Posterior cingulate gyrus (tissue), 11 donors: ENCODE measurements around the gene RGR.

Experiments used
- DNase-seq, 10 donors: peaks; one replicate each; pipeline versions ENCODE4 v3.0.0 to v3.0.0-alpha.2; 2020 to 2021; ENCODE audit warnings: mixed read lengths in 3 of 10
- intact Hi-C: fragments of 100-400 bp; cut with DNase I; formaldehyde crosslinking; loops from one replicate; pipeline ENCODE4 v1.15.1; 2023

The RGR gene, protein sequence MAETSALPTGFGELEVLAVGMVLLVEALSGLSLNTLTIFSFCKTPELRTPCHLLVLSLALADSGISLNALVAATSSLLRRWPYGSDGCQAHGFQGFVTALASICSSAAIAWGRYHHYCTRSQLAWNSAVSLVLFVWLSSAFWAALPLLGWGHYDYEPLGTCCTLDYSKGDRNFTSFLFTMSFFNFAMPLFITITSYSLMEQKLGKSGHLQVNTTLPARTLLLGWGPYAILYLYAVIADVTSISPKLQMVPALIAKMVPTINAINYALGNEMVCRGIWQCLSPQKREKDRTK

DNA sequence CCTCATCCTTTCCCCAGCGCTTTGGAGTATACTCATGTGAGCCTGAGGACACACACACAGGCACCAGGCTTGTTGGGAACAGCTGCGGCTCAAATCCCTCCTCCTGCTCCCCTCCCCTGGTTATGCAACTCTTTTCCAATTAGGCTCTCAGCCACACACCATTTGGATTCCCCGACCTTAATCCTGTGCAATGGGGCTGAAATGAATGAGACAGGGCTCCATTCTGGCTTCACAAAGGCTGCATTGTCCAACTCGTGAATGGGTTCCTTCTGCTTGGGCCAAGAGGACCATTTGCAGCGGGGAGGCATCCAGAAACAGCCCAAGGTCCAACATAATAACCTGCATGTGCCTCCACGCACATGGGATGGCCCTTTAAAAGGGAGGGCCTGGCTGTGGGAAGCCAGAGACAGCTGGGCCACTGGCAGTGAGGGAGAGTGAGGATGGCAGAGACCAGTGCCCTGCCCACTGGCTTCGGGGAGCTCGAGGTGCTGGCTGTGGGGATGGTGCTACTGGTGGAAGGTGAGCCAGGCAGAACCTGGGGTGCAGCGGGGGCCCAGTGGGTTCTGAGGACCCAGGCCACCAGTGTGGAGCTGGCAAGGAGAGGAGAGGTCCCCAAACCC lies at the start of gene RGR:
TSS of gene RGR (plus strand) at position 403 of the 620 bp plus-strand sequence. CDS start at position 441, 38 bp downstream.
- intact Hi-C loops: no loop called here
- DNase-seq: peak; percentile 77 to 98 (median 88)

DNA sequence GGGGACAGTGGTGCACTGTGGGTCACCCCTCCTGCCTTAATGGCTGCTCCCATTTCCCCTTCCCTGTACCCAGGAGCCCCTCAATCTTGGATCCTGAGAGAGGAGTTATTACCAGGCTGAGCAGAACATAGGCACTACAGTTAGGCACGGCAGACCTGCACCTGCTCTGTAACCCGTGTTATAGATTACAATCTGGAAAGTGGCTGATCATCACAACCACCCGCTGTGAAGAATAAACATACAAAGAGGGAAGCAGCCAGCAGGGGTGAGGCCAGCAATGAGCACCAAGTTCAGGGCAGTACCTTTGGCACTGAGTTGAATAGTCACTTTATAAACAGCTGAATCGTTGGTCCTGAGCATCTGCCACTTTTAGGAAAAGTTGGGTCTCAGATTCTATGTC lies 48.8 kb upstream of the RGR start:
- intact Hi-C loops: no loop called here
- DNase-seq: peak in 1 of 10 donors; percentile 24

DNA sequence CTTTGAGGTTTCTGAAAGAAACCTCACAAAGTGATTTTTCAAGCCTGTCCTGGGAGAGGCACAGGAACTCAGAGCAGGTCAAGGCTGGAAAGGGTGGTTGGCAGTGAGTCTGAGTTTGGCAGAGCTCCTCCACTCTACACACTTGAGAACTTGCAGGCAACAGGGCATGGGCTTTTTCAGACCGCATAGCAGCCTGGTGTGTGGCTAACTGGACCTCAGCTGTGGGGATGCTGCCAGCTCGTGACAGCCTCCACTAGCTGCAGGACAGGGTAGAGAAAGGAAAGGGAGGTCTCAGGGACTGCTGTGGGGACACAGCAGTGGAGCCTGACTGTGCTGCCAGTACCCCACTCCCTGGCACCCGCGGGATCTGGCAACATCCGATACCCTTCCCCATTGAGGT lies 47.9 kb upstream of the RGR start:
- intact Hi-C loops: no loop called here

DNA sequence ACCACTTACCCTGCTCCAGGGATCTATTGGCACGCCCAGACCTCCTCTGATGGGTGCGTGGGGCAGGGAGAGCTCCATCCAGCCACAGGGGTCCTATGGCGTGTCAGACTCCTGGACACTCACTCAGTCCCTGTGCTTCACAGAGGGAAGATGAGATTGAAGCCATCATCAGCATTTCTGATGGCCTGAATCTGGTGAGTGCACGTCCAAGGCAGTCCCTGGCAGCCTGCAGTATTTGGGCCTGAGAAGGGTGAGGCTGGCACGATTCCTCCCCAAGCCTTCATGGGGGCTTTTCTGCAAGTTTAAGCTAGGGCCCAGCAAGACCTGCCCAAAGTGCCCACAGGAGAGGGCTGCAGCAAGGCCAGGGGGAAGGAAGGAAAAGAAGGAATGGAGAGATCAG lies 47.2 kb upstream of the RGR start:
- intact Hi-C loops: no loop called here
- DNase-seq: peak in 2 of 10 donors; percentile 56 to 57

More for the DNA sequence above, 47.9 kb upstream of the RGR start:
- peak in 2 of 10 donors; percentile 72 to 79 for DNase-seq

DNA sequence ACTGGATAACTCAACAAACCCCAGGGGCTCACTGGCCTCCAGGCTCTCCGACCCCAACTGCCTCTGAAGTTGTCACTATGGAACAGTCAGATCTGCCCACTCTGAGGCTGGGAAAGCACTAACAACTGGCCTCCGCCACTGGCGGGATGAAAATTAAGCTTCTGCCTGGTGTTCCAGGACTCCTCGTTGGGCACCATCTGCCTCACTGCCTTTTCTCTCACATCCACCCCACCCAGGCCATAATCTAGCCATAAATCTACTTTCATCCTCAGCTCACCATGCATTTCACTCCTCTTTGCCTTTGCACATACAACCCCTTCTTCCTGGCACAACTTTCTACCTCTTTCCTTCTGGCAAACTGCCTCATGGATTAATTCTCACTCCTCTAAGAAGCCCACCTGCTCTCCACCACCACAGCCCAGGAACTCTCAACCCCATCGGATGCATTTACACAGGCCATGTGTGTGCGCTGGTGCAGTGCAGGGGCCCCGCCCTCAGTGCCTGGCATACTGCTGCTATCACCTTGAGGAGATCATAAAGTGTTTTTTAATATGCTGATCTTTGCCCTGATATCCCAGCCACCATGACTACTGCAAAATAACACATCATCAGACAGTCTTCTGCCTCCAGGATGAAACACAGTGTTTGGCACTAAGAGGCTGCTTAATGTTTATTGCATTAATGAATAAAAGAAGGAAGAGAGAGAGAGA lies 46.5 kb upstream of the RGR start:
- intact Hi-C loops: no loop called here
- DNase-seq: peak in 1 of 10 donors; percentile 28

DNA sequence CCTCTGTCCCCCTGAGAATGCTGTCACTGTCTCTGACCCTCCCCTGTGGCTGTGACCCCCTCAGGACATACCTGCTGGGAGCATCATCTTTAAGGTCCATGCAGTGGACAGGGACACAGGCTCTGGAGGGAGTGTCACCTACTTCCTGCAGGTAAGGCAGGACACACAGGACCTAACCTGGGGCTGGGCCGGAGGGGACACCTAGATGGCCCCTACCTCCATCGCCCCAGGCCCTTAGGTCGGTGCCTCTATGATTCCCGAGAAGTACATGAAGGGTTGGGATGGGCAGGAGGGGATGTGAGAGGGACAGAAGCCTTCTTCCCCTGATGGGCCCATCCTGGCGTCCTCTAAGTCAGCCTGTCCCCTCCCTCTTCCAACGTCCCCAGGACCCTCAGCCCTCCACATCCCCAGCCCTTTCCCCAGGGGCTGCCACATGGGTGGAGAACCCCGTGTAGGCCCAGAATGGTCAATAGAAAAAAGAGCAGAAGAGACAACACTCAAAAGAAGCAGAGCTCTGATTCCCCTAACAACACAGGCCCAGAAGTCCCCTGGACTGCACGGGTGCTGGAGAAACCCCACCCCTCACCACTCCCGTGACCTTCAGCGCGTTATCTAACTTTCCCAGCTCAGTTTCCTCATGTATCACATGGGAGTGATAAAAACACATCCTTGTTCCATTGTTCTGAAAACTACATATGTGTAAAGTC lies 44.2 kb upstream of the RGR start:
- intact Hi-C loops: no loop called here
- peak in 2 of 10 donors; percentile 40 to 61 for DNase-seq

DNA sequence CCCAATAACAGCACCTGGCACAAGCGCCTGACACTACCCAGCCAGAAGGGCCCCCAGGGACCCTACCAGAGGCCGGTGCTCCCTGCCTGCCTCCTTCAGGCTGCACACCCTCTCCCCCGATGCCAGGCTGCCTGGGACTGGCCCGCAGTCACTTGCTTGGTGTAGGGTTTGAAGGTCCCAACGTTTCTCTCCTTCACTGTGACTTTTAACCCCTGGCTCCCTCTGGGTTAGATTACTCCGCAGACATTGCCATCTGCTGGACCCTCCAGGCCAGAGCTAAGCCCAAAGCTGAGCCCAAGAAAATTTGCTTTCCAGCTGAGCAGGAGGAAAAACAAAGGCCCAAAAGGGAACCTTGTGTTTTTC lies 43.6 kb upstream of the RGR start:
- intact Hi-C loops: no loop called here
- DNase-seq: peak in 1 of 10 donors; percentile 20

DNA sequence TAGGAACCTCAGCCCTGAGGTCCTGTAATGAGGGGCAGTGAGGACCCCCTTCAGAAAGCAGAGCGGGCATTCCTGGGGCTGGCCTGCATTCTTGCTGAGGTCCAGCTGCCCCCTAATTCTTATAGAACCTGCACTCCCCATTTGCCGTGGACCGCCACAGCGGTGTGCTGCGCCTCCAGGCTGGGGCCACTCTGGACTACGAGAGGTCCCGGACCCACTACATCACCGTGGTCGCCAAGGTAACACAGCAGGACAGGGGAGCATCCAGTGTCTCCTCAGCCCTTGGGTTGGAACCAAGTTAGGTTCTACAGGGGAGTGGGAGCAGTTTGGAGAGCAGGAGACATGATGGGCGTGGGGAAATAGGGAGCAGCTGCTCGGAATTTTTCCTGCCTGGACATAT lies 43.2 kb upstream of the RGR start:
- intact Hi-C loops: no loop called here
- peak in 1 of 10 donors; percentile 52 for DNase-seq

DNA sequence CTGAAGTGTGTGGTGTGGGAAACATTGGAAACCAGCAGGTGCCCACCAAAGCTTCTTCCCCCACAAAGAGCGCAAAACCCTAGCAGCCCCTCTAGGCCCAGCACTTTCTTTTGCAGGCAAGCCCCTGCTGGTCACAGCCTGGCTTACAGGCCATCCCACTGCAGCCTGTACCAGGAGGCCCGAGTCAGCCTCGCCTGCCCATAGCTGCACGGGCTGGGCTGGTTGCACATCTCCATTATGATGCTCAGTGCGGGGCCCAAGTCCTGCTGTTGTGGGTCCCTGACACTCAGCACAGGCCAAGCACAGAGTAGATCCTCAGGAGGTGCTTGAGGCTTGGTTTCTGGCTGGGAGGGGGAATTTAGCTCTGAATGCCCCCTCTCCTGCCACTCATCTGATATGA lies 42.5 kb upstream of the RGR start:
- intact Hi-C loops: no loop called here
- DNase-seq: peak in 1 of 10 donors; percentile 60

DNA sequence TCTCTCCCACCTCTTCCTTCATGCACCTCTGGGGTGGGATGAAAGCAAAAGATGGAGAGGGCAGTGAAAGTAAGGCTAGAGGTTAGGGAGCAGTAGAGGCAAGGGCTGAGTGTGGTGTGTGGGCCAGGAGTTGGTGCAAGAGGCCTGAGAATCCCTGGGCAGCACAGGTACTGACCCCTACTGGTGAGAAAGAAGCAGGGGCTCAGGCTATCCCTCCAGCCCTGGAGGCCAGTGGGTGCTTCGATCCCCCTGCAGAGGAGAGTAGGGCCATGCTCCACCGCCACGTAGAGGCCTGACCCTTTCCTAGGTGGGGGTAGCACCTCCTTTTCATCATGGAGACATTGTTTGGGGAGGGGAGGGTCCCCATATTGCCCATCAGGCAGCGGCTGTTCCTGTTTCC lies 40.7 kb upstream of the RGR start:
- DNase-seq: no peak
- intact Hi-C loops: no loop called here

DNA sequence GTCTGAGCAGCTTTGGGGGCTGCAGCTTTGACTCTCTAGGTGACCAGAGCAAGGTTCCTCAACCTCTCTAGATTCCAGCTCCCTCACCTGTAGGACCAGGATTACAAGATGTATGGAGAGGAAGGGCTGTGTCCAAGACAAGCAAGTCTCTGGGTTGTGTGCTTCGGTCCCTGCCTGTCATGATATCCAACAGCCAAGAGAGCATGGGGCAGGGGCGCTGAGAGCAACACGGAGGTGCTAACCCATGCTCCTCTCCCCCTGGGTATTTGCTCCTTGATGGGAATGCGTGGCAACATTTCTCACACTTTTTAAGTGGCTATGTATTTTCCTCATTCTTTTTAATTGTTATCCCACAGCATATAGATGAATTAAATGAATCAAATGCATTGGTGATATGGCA lies 40.2 kb upstream of the RGR start:
- no peak for DNase-seq

DNA sequence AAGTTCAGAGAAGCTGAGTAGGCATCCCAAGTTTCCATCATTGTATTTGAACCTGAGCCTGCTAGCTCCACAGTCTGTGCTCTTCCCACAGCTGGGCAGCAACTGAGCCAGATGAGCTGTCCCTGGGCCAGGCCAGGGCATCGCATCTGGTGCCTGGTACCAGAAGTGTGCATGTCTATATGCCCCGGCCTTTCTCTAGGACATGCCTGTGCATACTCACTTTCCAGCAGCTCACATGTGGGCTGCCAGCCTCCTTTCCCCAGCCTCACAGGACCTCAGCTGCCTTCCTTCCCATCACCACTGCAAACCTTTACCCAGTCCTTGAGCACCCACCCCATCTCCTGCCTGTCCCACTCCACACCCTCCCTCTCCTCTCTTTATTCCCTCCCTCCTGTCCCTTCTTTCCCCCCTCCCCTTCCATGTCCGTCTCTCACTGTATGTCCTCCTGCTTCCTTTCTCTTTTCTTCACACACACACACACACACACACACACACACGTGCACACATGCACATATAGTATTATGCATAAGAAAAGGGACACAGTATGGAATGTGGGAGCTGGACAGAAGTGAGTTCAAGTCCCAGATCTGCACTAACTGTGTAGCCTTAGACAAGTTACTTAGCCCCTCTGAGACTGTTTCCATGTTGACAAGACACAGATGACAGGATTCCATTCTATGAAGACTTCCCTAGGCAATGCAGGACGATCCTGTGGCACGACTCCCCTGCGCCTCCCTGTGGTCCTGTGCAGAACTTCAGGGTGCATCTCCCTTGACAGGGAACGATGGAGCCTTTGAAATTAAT lies 39.6 kb upstream of the RGR start:
- DNase-seq: peak; percentile 60 to 97 (median 83)

More for the DNA sequence above, 40.2 kb upstream of the RGR start:
- intact Hi-C loops: loop anchor here (1.0 kb wide), 1 partner anchor 56 kb away; no protein-coding TSS in a partner anchor

DNA sequence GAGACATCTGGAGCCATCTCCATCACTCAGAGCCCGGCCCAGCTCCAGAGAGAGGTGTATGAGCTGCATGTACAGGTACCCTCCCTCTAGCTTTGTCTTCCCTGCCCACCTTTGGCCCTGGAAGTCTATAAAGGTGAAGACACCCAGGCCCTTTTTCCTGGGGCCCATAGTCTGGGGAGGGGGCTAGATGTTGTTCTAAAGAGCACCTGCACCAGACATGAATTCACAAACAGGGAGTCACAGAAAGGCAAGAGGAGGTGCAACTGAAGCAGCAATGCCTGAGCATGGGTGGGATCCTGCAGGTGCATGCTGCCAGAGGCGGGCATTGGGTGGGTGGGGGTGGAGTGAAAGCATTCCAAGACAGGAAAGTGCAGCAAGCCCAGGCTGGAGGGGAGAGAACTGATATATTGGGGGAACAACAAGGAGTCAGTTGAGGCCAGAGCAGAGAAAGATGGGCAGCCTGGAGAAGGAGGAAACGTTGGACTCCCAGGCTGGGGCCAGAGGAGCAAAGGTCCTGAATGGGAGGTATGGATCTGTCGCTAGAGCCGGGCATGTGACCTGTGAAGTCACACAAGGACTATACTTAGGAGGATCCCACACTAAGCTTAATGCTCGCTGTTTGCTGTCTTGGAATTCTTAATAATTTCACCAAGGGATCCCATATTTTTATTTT lies 38.9 kb upstream of the RGR start:
- intact Hi-C loops: loop anchor here (1.0 kb wide), 1 partner anchor 58 kb away; no protein-coding TSS in a partner anchor
- DNase-seq: no peak

More for the DNA sequence above, 39.6 kb upstream of the RGR start:
- intact Hi-C loops: loop anchor here (1.0 kb wide), 1 partner anchor 57 kb away; no protein-coding TSS in a partner anchor

DNA sequence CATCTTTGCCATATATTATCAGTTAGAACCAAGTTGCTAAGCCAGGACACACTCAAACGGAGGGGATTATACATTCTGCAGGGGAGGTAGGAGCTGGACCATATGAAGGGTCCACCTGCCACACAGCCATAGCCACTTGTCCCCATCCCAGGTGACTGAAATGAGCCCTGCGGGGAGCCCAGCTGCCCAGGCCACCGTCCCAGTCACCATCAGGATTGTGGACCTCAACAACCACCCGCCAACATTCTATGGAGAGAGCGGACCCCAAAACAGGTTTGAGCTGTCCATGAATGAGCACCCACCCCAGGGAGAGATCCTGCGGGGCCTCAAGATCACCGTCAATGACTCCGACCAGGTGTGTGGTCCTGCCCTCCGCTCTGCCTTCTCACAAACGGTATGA lies 36.8 kb upstream of the RGR start:
- intact Hi-C loops: no loop called here
- DNase-seq: peak in 1 of 10 donors; percentile 62

DNA sequence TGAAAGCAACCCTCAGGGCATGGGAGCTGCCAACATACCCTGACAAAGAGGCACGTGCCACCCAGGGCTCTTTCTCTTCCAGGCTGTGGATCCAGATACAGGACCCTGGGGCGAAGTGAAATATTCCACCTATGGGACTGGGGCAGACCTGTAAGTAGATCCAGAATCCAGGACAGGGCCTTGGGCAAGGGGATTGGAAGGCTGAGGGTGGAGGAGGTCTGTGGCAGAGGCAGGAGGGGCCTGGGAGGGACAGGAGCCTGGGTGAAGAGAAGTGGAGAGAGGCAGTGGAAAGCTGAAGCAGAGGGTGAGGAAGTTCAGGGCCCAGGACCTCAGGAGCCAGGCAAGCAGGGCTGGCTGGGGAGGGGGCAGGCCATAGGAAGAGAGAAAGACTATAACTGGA lies 33.3 kb upstream of the RGR start:
- no peak for DNase-seq
- intact Hi-C loops: no loop called here

DNA sequence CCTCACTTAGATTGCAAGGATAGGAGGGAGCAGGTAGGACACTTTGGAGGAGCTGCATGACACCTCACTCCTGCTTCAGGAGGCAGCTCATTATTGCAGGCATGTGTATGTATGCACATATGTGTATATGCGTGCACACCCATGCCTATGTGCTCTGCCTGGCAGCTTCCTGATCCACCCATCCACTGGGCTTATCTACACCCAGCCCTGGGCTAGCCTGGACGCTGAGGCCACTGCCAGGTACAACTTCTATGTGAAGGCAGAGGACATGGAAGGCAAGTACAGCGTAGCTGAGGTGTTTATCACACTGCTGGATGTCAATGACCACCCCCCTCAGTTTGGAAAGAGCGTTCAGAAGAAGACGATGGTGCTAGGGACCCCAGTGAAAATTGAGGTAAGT lies 32.8 kb upstream of the RGR start:
- no peak for DNase-seq
- intact Hi-C loops: no loop called here

DNA sequence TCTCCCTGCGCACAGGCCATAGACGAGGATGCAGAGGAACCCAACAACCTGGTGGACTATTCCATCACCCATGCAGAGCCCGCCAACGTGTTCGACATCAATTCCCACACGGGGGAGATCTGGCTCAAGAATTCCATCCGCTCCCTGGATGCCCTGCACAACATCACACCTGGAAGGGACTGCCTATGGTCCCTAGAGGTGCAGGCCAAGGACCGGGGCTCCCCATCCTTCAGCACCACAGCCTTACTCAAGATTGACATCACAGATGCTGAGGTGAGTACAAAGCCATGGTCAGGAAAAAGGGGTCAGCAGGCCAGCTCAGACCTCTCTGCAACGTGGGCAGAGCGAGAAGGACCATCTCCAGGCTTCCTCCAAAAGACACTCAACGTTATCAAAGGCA lies 31.8 kb upstream of the RGR start:
- DNase-seq: no peak
- intact Hi-C loops: no loop called here

DNA sequence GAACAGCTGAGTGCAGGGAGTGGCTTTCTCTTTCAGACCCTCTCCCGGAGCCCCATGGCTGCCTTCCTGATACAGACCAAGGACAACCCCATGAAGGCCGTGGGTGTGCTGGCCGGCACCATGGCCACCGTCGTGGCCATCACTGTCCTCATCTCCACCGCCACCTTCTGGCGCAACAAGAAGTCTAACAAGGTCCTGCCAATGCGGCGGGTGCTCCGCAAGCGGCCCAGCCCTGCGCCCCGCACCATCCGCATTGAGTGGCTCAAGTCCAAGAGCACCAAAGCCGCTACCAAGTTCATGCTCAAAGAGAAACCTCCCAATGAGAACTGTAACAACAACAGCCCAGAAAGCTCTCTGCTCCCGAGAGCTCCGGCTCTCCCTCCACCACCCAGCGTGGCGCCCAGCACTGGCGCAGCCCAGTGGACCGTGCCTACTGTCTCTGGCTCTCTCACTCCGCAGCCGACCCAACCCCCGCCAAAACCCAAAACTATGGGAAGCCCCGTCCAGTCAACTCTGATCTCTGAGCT lies 30.7 kb upstream of the RGR start:
- no peak for DNase-seq
- intact Hi-C loops: no loop called here

DNA sequence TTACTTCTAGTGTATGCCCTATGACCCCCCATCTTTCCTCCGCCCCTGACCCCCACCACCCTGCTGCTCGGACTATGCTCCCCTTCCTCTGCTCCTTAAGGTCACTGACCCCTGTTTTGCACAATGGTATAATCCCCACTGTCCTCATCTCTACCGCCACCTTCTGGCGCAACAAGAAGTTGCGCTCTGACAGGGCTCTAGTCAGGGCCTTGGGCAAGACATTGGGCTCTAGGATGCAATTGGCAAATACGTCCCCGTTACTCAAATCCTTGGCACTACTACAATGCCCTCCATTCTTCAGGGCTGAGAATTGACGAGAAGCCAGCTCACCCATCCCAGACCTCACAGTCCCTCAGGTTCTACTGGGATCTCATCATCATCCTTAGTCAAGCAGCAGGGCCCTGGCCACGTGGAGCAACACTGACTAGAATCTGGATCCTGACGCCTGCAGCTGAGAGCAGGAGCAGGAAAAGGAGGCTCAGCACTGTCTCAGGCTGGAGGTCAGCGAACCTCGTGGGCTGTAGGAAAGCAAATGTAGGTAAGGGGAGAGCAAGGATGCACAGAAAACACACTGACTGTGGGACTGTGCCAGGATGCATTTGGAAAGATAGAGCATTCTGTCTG lies 30.1 kb upstream of the RGR start:
- intact Hi-C loops: no loop called here
- DNase-seq: no peak
